ENCODE results near the gene FOXI1.

Gene FOXI1

GRCh38 chr5:170105642-170106611, at the start of gene FOXI1:
Gene FOXI1 (plus strand): TSS chr5:170105897. CDS start chr5:170105958, 61 bp downstream.
- DNase-seq (ENCODE audit: low read depth in 3 of 3): no peak

GRCh38 chr5:170056561-170057267, 49.0 kb upstream of the FOXI1 start:
- no peak for DNase-seq (ENCODE audit: low read depth in 3 of 3)

- no peak for DNase-seq (ENCODE audit: low read depth in 3 of 3)
These were observed 48.4 kb upstream of the FOXI1 start for GRCh38 chr5:170057311-170057710.

- DNase-seq (ENCODE audit: low read depth in 3 of 3): no peak
These were observed 46.5 kb upstream of the FOXI1 start for GRCh38 chr5:170059221-170059620.

GRCh38 chr5:170067152-170067551, 38.5 kb upstream of the FOXI1 start:
- no peak for DNase-seq (ENCODE audit: low read depth in 3 of 3)

GRCh38 chr5:170067574-170068170, 38.0 kb upstream of the FOXI1 start:
- DNase-seq (ENCODE audit: low read depth in 3 of 3): no peak

GRCh38 chr5:170069512-170069911, 36.2 kb upstream of the FOXI1 start:
- DNase-seq (ENCODE audit: low read depth in 3 of 3): no peak

- peak in 1 of 3 donors; percentile 13 for DNase-seq (ENCODE audit: low read depth in 3 of 3)
These were observed 34.9 kb upstream of the FOXI1 start for GRCh38 chr5:170070556-170071412.

- DNase-seq (ENCODE audit: low read depth in 3 of 3): no peak
These were observed 33.9 kb upstream of the FOXI1 start for GRCh38 chr5:170071748-170072147.

GRCh38 chr5:170075696-170076095, 30.0 kb upstream of the FOXI1 start:
- no peak for DNase-seq (ENCODE audit: low read depth in 3 of 3)

- DNase-seq (ENCODE audit: low read depth in 3 of 3): no peak
These were observed 29.5 kb upstream of the FOXI1 start for GRCh38 chr5:170076211-170076610.

- DNase-seq (ENCODE audit: low read depth in 3 of 3): no peak
These were observed 29.0 kb upstream of the FOXI1 start for GRCh38 chr5:170076739-170077138.

GRCh38 chr5:170077526-170077925, 28.2 kb upstream of the FOXI1 start:
- DNase-seq (ENCODE audit: low read depth in 3 of 3): no peak

- DNase-seq (ENCODE audit: low read depth in 3 of 3): no peak
These were observed 27.2 kb upstream of the FOXI1 start for GRCh38 chr5:170078458-170078857.

GRCh38 chr5:170078931-170079330, 26.8 kb upstream of the FOXI1 start:
- DNase-seq (ENCODE audit: low read depth in 3 of 3): no peak

GRCh38 chr5:170080217-170080616, 25.5 kb upstream of the FOXI1 start:
- no peak for DNase-seq (ENCODE audit: low read depth in 3 of 3)

- DNase-seq (ENCODE audit: low read depth in 3 of 3): no peak
These were observed 24.8 kb upstream of the FOXI1 start for GRCh38 chr5:170080786-170081445.

- no peak for DNase-seq (ENCODE audit: low read depth in 3 of 3)
These were observed 24.1 kb upstream of the FOXI1 start for GRCh38 chr5:170081616-170082015.

GRCh38 chr5:170082701-170083100, 23.0 kb upstream of the FOXI1 start:
- no peak for DNase-seq (ENCODE audit: low read depth in 3 of 3)

- DNase-seq (ENCODE audit: low read depth in 3 of 3): no peak
These were observed 18.4 kb upstream of the FOXI1 start for GRCh38 chr5:170087168-170087817.

All from stimulated activated CD4-positive, alpha-beta T cell treated with anti-CD3 and anti-CD28 coated beads, TNF-alpha, amount 100 ng/mL, for 48 hours (primary cell).